Stimulated activated CD8-positive, alpha-beta memory T cell treated with anti-CD3 and anti-CD28 coated beads, Interleukin-7, amount 100 ng/mL, for 48 hours (primary cell): ENCODE results near the gene HDAC1.
"Not testable (repeated sequence)": the region's sequence is repeated elsewhere in the genome, so short reads cannot be mapped to it uniquely, and the experiment has no call there.

Experiments
- DNase-seq, 2 donors: peaks; one replicate each; pipeline ENCODE4 v3.0.0-alpha.2; 2020; ENCODE audit warnings: low read depth in 1 of 2; ENCODE audit errors: extremely low read depth in 1 of 2

The HDAC1 gene

DNA sequence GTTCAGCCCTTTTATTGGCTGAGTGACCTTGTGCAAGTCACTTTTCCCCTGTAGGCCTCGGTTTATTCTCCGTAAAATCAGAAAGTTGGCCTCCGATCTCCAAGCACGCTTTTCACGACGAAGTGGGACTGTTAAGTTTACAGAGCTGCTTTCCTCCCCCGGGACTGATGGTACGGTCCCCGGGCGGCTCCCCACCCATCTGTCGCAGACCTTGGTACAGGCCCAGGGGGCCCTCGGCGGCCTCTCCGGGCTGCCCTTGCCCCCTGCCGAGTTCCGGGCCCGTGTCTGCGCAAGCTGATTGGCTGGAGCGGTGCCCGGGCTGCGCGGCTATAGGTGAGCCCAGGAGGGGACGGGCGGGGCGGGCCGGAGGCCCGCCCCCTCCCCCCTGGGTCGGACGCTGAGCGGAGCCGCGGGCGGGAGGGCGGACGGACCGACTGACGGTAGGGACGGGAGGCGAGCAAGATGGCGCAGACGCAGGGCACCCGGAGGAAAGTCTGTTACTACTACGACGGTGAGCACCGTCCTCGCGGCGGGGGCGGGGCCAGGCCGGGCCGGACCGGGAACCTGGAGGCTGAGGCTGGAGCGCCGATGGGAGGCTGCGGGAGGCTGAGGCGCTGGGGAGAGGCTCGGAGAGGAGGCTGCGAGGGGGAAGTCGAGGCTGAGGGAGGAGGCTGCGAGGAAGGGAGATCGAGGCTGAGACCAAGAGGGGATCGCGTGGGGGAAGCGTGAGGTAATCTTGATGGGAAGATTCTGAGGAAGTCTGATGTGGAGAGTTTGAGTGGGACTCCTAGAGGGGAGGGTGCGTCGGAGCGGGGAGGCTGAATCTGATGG lies at the start of gene HDAC1:
TSS of gene HDAC1 (plus strand) at position 376 of the 831 bp plus-strand sequence. CDS start at position 463, 87 bp downstream.
- DNase-seq = peak; percentile 95 to 97

DNA sequence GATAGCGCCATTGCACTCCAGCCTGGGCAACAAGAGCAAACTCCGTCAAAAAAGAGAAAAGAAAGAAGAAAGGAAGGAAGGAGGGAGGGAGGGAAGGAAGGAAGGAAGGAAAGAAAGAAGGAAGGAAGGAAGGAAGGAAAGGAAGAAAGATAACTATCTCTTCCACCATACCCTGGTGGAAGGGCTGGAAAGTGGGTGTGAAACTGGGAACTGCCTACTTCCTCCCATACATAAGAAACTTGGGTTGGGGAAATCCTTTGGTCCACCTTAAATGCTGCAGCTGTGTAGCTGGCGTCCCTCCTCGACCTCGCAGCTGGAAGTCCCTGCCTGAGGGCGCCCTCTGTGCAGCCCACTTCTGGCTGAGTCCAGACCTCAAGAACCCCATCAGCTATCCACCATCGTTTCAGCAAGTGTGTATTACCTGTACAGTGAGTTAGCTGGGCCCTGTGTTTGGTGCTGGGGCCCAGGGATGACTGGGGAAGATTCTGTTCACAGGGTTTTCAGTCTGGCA lies 49.5 kb upstream of the HDAC1 start:
- DNase-seq = no peak

DNA sequence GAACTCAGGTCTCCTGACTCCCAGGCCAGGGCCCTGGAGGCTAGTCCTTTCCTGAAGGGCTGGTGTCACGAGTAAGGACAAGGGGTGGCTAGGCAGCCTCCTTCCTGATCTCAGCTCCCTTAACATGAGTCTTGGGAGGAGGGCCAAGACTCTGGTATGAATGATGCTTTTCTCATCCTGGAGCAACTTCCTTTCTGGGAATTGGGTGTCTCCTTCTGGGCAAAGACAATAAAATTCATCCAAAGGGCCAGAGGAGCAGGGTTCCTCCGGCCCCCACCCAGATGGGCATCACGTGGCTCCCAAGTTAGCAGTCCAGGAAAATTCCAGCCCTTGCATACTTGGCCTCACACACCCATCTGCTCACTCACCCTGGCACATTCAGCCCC lies 45.0 kb upstream of the HDAC1 start, which contains the start of gene FAM167B:
TSS of gene FAM167B (plus strand) at position 335 of the 386 bp plus-strand sequence. CDS start 200 bp downstream, outside the sequence.
- no peak for DNase-seq

DNA sequence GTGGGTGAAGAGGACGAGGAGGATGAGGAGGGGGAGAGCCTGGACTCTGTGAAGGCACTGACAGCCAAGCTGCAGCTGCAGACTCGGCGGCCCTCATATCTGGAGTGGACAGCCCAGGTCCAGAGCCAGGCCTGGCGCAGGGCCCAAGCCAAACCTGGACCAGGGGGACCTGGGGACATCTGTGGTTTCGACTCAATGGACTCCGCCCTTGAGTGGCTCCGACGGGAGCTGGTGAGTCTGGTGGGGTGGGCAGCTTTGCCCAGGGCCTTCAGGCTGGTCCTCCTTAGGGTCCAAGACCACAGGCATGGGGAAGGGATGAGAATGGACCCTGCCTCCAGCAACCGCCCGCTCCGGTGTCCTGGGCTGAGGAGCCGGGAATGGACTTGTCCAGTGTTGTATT lies 44.4 kb upstream of the HDAC1 start:
- no peak for DNase-seq

DNA sequence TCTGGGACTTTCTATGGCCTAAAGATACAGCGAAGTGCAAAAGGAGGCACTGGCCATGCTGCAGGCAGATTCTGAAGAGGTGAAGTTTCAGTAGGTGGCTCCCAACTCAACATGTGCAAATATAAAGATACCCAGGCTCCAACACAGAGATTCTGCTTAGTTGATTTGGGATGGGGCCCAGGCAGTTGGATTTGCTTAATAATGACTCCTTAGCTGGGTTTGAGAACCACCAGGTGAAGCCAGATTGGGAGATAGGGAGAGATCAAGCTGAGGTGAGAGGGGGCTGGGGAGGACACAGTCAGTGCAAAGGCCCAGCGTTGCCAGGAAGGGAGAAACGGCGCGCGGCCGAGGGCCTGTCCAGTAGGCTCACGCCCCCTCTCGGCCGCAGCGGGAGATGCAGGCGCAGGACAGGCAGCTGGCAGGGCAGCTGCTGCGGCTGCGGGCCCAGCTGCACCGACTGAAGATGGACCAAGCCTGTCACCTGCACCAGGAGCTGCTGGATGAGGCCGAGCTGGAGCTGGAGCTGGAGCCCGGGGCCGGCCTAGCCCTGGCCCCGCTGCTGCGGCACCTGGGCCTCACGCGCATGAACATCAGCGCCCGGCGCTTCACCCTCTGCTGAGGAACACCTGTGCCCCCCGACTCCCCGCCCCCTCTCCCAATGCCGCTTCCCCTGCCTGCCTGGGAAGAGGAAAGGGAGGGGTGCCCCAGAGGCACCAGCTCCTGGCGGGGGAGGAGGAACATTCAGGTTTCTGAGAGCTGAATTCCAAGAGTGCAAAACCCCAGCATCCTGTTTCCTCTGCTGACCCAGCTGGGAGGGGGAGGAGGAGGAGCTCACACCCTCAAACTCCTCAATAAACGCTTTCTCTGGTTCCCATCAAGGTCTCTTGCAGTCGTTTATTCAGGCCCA lies 43.6 kb upstream of the HDAC1 start:
- peak; percentile 67 to 80 for DNase-seq

DNA sequence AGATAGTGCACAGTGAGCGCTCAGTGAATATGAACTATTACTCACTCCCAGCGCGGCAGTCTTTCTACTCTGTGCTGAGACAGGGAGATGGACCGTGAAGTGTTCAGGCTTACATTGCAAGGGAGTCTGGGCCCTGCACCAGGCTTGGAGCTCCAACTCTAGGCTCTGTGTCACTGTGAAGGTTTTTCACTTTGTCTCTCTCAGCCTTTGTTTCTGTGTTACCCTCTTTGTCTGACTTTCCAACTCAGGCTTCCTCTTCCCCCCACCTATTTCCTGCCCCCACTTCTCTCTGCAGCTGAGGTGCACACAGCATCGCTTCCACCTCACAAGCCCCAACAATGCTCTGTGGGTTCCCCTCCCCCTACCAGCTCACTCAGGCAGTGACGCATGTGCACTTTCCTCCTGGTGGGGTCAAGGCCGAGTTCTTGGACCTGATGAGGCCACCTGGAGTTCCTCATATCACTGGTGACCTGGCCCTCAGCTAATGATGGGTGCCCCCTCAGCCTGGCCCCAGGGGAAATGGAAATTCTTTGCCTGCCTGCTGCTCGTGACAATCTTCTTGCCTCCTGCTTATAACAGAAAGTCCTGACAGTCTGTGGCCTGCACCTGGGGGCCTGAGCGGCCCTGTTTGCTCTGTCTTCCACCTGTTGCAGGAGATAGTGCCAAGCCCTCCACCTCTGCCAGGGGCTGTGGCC lies 41.9 kb upstream of the HDAC1 start:
- peak; percentile 60 to 87 for DNase-seq

DNA sequence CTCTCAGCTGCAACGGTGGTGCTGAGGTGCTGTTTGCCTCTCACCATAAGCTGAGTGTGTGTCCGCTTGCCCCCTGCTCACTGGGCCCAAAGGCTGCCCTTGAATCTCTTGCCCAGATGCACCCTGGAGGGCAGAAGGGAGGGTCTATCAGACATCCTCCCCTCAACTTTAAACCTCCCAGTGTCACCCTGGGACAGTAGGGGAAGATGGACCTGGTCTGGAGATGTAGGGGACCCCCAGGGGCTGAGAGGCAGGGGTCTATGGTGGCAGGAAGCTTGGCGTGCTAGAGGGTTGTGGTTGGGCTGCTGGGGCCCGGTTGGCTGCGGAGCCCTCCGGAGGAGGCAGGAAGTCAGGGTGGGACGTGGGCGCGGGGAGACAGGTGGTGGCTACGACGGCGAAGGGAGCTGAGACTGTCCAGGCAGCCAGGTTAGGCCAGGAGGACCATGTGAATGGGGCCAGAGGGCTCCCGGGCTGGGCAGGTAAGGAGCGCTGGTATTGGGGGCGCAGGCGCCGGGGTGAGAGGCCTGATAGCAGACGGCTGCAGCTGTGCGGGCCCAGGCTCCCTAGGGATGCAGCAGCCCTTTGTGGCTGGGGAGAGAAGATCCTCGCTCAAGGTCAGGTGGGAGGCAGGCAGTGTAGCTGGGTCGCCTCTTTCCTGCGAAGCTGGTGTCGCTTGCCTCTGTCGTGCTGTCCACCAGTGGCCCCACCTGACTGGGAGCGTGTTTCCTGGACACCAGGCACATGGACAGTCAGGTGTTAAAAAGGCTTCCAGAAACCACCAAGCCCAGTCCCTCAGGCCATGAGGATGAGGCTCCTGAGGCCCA lies 40.8 kb upstream of the HDAC1 start, which contains the start of gene LCK:
TSS of gene LCK (plus strand) at position 373 of the 824 bp plus-strand sequence. CDS start 23,065 bp downstream, outside the sequence.
- DNase-seq = peak; percentile 56 to 70

DNA sequence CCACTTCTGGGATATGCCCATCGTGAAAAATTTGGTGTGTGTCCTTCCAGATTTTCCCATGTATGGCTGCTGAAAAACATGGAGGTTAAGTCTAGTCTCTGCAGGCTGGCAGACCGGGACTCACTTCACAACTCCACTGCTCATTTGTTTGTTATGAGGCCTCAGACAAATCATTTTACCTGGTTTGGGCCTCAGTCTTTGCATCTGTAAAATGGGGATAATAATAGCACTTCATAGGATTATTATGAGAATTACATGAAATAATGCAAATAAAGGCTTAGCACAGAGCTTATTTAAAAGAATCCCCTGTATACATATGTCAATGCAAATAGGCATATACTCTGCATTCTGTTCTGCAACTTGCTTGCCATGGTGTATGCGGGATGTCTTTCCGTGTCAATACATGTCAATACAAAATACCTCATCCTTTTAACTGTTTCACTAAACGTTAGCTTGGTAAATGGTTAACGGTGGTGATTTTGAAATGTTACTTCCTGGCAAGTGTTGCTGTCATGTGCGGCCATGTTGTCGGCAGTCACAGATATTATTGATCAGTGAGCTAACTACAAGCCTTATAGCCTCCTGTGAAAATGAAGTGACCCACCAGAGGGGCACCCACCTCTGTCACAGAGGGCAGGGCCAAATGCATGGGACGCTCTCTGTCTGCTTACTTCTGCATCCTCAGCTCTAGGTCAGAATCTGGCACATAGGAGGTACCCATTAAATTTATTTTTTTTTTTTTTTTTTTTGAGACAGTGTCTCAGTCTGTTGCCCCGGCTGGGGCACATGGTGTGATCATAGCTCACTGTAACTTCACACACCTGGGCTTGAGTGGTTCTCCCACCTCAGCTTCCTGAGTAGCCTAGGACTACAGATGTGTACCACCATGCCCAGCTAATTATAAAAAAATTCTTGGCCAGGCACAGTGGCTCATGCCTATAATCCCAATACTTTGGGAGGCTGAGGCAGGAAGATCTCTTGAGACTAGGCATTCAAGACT lies 36.5 kb upstream of the HDAC1 start:
- no peak for DNase-seq

DNA sequence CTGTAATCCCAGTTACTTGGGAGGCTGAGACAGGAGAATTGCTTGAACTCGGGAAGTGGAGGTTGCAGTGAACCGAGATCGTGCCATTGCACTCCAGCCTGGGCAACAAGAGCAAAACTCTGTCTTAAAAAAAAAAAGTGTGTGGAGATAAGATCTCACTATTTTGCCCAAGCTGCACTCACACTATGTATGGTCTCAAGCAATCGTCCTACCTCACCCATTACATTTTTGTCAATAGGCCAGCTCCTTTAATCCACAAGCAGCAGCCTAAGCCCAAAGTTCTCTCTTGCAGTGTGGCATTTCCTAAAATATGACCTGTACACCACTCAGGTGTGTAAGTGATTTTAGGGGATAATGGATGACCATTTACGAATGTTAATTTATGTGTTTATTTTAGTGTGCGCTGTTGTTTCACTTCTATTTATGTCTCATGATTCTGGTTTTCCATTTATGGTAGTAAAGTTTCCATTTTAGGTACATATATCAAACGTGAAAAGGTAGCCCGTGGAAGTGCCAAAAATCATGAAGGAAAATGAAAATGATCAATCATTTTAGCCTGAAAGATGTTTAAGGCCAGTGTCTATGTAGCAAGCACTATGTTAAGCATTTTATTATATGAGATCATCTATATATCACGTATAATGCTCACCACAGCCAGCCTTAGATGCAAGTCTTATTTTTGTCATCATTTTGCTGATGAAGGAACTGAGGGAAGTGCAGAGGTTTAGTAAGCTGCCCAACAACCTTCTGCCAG lies 35.2 kb upstream of the HDAC1 start:
- DNase-seq = no peak

DNA sequence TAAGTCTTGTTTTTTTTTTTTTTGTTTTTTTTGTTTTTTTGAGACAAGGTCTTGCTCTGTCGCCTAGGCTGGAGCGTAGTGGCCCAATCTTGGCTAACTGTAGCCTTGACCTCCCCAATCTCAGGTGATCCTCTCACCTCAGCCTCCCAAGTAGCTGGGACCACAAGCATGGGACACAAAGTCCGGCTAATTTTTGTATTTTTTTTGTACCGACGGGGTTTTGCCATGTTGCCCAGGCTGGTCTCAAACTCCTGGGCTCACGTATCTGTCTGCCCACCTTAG lies 34.7 kb upstream of the HDAC1 start:
- DNase-seq = no peak

DNA sequence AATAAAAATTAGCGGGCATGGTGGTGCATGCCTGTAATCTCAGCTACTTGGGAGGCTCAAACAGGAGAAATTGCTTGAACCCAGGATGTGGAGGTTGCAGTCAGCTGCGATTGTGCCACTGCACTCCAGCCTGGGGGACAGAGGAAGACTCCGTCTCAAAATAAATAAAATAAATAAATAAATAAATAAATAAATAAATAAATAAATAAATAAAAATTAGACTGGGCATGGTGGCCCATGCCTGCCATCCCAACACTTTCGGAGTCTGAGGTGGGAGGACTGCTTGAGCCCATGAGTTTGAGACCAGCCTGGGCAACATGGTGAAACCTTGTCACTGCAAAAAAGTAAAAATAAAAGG lies 28.7 kb upstream of the HDAC1 start:
- DNase-seq = not testable (repeated sequence)

DNA sequence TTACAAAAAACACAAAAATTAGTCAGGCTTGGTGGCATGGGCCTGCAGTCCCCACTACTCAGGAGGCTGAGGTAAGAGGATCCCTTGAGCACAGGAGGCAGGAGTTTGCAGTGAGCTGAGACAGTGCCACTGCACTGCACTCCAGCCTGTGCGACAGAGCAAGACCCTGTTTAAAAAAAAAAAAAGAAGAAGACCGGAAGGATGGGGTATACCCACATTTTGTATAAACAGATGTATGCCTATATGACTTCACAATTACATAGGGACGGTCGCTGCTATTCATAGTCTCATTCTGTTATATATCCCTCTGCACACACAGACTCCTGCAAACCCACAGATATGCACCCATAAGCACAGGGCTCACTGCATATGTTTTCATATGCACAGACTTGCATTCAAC lies 28.1 kb upstream of the HDAC1 start:
- DNase-seq = no peak

DNA sequence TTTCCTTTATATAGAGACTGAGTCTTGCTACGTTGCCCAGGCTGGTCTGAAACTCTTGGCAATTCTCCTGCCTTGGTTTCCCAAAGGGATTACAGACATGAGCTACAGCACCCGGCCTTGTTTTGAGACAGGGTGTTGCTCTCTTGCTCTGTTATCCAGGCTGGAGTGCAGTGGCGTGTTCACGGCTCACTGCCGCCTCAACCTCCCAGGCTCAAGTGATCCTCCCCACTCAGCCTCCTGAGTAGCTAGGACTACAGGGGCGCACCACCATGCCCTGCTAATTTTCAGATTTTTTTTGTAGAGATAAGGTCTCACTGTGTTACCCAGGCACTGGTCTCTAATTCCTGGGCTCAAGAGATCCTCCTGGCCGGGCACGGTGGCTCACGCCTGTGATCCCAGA lies 26.0 kb upstream of the HDAC1 start:
- no peak for DNase-seq

DNA sequence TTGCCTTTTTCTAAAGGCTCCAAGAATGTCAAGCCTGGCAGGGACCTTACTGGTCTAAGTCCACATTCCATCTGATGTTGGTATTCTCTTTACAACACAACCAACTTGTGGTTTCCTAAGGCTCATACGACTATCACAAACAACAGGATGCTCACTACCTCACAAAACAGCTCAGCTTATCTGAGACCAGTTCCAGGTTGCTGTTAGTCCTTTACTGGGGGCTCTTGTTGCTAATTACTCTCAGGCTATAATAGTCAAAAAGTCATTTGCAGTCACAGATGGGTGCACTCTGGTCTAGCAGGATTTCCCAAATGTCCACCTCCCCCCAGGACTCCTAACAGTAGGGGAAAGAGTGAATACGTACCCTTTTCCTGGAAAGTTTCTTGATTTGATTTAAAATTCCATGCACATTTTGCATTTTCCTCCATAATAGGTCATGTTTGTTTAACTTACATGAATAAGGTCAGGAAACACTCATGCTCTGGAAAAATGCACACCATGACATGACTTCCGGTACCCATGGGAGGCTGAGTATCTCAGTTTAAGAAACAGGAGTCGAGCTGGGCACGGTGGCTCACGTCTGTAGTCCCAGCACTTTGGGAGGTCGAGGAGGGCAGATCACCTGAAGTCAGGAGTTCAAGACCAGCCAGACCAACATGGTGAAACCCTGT lies 24.8 kb upstream of the HDAC1 start:
- DNase-seq = no peak

DNA sequence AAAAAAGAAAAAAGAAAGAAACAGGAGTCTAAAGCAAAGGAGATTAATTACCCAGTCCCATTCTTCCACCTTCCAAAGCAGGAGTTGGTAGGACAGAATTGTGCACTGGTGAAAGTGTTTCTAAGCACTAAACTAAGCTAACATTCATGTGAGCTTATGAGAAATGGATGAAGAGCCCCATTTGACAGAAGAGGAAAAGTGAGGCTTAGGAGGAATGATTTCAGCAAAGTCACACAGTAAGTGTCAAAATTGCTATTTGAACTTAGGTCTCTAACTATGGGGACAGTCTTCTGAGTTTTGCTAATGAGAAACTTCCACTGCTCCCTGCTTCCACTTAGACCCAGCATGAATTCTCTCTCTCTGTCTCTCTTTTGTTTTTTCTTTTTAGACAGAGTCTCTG lies 22.1 kb upstream of the HDAC1 start:
- no peak for DNase-seq

DNA sequence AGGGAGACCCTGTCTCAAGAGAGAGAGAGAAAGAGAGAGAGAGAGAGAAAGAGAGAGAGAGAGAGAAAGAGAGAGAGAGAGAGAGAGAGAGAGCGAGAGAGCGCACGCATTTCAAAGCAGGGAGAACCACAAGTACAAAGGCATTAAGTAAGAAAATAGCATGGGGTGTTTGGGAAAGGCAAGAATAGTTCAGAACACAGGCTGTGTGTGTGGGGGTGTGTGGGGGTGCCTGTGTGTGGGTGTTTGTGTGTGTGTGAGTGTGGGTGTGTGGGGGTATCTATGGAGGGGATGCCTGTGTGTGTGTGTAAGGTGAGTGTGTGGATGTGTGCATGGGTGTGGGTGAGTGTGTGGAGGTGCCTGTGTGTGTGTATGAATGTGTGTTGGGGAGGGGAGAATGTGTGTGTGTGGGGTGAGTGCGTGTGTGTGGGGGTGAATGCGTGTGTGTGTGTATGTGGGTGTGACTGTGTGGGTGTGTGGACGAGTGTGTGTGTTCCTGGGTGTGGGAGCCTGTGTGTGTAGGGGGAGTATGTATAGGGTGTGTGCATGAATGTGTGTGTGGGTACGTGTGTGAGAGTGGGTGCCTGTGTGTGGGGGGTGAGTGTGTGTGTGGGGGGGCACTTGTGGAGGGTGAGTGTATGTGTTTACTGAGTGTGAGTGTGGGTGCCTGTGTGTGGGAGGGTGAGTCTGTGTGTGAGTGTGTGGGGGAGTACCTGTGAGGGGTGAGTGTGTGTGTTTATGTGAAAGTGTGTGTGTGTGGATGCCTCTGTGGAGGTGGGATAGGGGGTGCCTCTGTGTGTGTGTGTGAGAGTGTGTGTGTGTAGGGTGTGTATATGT lies 19.1 kb upstream of the HDAC1 start:
- no peak for DNase-seq
